HG03457 (cell line): ENCODE results near the gene SLC39A1.

Experiments
- ATAC-seq: cut with Tn5 transposase; IDR thresholded peaks from one replicate; pipeline ENCODE4 v1.9.1; 2021; ENCODE audit warnings: moderate number of reproducible peaks; ENCODE audit not compliant: unreplicated experiment

The SLC39A1 gene

DNA sequence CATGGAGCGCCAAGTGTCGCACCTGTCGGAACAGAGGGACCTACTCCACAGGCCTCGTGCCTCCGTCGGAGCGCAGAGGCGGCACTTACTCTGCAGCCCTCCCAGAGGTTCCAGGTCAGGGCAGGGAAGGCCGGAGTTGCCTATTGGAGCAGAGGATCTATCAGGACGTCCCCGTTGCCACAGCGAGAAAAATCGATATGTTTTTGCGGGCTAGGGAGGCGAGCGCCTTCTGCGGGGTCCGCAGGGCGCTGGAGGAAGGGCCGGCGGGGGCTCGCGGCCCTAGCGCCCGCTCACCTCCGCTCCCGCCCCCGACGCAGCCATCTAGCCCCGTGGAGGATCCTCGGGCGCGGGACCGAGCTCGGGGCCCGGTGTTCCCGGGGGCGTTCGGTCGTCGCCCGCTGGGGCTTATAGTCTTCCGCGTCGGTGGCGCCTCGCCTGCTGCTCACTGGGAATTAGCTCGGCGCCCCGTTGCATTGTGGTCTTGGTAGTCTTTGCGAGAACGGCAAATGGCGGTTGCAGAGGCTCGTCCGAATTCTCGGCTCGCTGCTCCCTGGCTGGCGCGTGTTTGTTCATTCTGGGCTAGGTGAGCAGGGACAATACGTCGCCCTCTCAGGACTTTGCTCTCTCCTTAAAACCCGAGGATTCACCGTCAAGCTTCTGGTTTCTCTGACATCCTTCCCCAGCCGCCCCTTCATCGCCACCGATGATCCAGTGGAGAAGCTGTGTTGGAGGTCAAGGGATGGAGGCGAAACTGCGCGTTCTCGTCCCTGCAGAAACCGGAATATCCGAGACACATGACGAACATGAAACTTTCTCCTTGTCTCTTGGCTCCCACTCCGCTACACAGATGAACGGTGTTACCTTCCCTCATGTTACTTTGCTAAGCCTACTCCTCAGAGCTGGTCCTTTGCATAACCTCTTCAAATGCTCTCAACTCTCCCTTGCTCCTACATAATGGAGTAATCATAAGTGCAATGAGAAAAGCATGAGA lies 14.2 kb upstream of the SLC39A1 start, which contains the start of gene JTB:
TSS of gene JTB (minus strand) at position 425 of the 991 bp plus-strand sequence. CDS start at position 3, 422 bp downstream.
- ATAC-seq: peak; percentile 62

DNA sequence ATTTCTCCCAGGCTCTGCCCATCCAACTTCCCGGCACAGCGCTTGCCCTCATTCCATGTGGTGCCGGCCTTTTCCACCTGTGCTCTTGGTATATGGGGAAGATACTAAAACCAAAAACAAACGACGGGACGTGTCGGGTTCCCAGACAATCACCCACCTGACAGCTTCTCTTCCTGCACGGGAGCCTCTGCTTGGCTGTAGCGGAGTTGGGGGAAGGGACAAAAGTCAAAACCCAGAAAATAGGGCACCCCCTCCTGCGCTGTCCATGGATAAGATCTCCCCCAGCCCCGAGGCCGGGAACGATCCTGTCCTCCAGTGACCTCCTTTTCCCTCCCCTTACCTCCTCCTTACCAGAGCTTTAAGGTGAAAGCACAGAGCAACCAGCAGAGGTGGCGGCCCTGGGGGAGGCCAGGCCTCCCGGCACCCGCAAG lies 13.5 kb upstream of the SLC39A1 start:
- ATAC-seq: no peak

- ATAC-seq: no peak
Measured at GRCh38 chr1:153973525-153973924, 10.2 kb upstream of the SLC39A1 start.

GRCh38 chr1:153973071-153973470 lies 9.7 kb upstream of the SLC39A1 start:
- no peak for ATAC-seq

DNA sequence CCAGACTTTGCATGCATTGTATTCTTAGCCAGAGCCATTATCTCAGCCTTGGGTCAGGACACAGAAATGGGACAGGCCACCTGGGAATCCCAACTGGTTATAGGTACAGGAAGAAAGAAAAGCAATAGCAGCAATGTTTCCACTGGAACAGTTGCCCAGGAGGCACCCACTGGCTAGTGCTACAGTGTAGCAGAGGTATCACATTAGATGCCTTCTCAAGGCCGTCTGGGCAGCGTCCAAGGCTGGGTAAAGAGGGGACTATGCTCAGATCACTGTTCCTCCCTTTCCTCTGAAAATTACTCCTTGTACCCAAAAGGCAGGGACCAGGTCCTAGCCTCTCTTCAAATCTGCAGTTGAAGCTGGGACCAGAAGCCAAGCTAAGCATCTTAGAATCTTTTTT lies 7.0 kb upstream of the SLC39A1 start:
- ATAC-seq: no peak

DNA sequence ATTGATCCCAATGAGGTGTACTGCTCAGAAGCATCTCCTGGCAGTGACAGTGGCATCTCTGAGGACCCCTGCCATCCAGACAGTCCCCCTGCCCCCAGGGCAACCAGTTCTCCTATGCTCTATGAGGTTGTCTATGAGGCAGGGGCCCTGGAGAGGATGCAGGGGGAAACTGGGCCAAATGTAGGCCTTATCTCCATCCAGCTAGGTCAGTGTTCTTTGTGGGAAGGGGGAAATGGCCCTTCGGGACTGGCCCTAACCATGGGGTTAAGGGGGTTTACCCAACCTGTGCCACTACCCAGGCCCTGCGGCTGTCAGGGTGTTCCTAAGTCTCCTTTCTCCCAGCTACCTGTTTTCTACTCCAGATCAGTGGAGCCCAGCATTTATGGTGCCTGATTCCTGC lies 5.6 kb upstream of the SLC39A1 start:
- no peak for ATAC-seq

- ATAC-seq: no peak
Measured at GRCh38 chr1:153968408-153968807, 5.1 kb upstream of the SLC39A1 start.

GRCh38 chr1:153968000-153968363 lies 4.6 kb upstream of the SLC39A1 start:
- no peak for ATAC-seq

DNA sequence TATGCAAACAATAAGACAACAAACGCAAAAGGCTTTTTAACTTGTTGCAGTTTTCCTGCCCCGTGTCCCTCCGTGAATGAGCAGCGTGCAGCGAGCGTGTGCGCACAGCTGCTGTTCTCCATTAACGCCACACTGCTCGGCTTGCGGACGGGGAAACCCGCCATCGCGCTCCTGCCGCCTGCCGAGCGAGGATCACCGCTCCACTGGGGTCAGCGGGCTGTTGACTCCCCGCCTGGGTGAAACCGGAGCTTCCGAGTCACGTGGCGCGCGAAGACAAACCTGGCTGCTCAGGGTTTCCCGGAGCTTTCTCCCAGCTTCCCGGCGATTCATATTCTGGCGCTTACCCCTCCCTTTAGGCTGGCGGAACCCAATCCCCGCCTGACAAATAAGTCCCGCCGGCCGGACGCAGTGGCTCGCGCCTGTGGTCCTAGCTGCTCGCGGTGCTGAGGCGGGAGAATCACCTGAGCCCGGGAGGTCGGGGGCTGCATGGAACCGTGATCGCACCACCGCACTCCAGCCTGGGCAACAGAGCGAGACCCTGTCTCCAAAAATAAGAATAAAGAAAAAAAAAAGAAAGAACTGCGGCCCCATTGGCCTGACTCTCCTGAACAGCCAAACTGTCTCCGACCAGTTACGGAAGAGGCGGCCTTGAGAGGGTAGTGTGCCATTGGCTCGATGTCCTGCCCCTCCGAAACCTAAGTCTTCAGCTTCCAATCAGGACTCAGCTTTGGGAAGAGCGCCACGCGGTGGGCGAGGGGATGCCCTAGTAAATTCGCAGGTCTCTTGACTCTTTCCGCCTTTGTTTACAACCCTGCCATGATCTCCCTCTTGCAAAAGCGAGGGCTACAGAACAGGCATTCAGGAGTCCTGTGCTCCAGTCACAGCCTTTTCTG lies 4.0 kb upstream of the SLC39A1 start, which contains the start of gene CREB3L4:
TSS of gene CREB3L4 (plus strand) at position 796 of the 893 bp plus-strand sequence. CDS start 624 bp downstream, outside the sequence.
- peak; percentile 56 for ATAC-seq

DNA sequence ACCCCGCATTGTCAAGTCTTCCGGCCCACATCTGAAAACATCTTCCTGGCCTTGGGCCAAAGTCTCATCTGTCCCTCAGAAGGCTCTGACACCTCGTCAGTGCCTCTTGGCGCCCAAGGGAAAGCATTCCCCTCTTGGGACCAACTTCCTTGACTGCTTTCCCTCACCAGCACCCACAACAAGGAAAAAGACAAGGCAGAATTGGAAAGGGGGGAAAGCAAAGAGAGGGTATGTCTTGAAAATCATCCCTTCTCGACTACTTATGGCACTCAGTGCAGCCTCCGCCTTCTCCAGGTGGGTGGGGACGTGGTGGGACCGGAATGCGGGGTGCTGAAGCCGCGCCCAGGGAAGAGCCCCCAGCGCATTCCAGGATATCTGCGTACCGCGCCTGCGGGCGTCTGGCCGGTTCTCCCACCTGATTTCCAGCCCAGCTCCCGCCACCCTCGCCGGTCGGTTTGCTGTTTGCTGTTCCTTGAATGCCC lies 554 bp upstream of the SLC39A1 start:
- ATAC-seq: no peak

DNA sequence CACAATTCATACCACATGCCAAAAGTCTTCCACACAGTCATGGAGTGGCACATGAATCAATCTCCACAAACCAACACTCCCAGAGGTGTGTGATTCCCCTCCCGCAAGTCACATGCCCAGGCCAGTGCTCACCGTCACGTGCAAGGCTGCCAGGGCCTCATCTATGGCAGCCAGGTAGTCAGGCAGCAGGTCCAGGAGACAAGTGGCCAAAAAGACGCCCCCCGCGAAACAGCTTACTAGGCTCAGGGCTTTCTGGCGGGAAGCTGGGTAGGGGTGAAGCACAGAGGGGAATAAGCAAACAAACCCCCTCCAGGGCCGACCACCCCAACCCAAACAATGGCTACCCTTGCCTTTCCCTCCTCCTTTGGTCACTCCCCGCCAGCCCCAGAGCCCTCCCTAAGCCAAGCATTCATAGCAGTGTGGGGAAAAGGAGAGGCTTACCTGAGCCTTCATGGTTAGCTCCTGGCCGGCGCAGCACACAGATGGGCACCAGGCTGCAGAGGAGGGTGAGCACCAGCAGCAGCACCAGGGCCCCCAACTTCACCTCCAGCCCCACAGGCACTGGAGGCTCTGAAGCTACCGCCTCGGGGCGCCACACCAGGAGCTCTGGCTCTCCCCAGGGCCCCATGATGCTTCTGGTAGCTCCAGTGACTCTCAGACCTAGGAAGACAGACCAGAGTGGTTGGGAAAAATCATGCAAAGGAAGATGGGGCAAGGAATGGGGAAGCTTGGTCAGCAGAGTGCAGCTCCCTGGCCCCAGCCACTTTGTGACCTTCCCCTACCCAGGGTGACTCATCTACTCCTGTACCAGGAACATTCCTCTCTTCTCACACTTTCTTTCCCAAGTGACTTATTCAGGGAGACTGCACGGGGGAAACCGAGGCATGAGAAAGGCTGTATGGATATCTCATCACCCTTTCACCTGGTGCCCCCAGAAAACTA lies 978 bp downstream of the SLC39A1 start:
- no peak for ATAC-seq

GRCh38 chr1:153961421-153961820 lies 1.9 kb downstream of the SLC39A1 start:
- ATAC-seq: no peak

GRCh38 chr1:153960206-153960605 lies 3.1 kb downstream of the SLC39A1 start:
- no peak for ATAC-seq

- no peak for ATAC-seq
Measured at GRCh38 chr1:153959454-153959853, 3.9 kb downstream of the SLC39A1 start.

DNA sequence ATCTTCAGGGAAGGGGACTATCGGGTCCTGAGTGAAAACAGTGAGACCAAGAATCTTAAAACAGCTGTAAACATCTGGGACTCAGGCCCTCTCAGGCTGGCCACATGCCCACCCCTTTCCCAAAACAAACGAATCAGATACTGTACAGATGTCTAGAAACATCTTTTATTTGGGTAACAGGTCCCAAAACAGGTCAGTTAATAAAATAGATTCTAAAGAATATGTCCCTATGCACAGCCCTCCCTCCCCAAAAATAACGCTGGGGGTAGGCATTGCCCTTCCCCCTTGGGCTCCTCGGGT lies 4.4 kb downstream of the SLC39A1 start:
- no peak for ATAC-seq

- peak; percentile 58 for ATAC-seq
Measured at GRCh38 chr1:153958111-153958960, 5.0 kb downstream of the SLC39A1 start, which contains the start of gene CRTC2. Gene CRTC2 (minus strand): TSS chr1:153958612. CDS start chr1:153958497, 115 bp downstream.

DNA sequence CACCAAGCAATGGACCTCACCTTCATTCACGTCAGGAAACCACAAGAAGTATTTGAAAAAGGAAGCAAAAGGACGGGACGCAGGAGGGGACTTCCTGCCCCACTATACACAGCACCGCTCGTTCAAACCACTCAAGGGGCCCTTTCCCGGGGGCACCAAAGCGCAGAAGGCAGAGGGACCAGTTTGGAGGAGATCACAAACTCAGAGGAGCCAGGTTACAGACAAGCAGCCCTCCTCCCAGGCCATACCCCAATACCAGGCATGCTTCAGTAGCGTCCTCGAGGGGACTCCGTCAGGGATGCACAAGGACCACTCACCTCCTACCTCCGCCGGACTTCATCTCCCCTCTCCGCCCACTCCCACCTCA lies 5.6 kb downstream of the SLC39A1 start:
- peak; percentile 5 for ATAC-seq

- ATAC-seq: no peak
Measured at GRCh38 chr1:153956997-153957715, 6.2 kb downstream of the SLC39A1 start.

GRCh38 chr1:153954826-153955225 lies 8.5 kb downstream of the SLC39A1 start:
- no peak for ATAC-seq
